ENCODE measurements around the gene AP3D1. TPM values are rescaled to one million over a fixed set of nuclear protein-coding genes. Genes with fewer than 3 reads are reported as not detected.

AP3D1 gene
- total RNA-seq, 1 donor from 2014 or later, result 84.2 TPM

- peak; percentile 45 for ATAC-seq
Observed at GRCh38 chr19:2060884-2061494, 90.4 kb downstream of the AP3D1 start.

- ATAC-seq, result peak; percentile 73
Observed at GRCh38 chr19:2059422-2060201, 91.8 kb downstream of the AP3D1 start.

- no peak for ATAC-seq
Observed at GRCh38 chr19:2058570-2059421, 92.6 kb downstream of the AP3D1 start.

GRCh38 chr19:2057484-2058469 is 93.6 kb downstream of the AP3D1 start:
- ATAC-seq, result no peak

GRCh38 chr19:2056837-2057192 is 94.6 kb downstream of the AP3D1 start:
- ATAC-seq, result no peak

GRCh38 chr19:2055931-2056836 is 95.2 kb downstream of the AP3D1 start:
- ATAC-seq, result no peak

- peak; percentile 5 for ATAC-seq
Observed at GRCh38 chr19:2054763-2055162, 96.6 kb downstream of the AP3D1 start.

GRCh38 chr19:2053601-2054389 is 97.6 kb downstream of the AP3D1 start:
- ATAC-seq, result no peak

- ATAC-seq, result peak; percentile 27
Observed at GRCh38 chr19:2051773-2052704, 99.3 kb downstream of the AP3D1 start.

- ATAC-seq, result peak; percentile 74
Observed at GRCh38 chr19:2050991-2051772, 100.2 kb downstream of the AP3D1 start, which contains the start of gene MKNK2. Gene MKNK2 (minus strand): TSS chr19:2051244. CDS start chr19:2050851, 393 bp downstream.

Other genes starting within 250 kb of the AP3D1 start
- 5.5 TPM for gene ADAT3, start 246.2 kb downstream of the AP3D1 start, total RNA-seq
- gene SCAMP4, start 246.2 kb downstream of the AP3D1 start, total RNA-seq, result 45.6 TPM
- gene CSNK1G2, start 210.4 kb downstream of the AP3D1 start, total RNA-seq, result 38.8 TPM
- gene BTBD2, start 135.9 kb downstream of the AP3D1 start, total RNA-seq, result 68.6 TPM
- gene MKNK2, start 100.3 kb downstream of the AP3D1 start, total RNA-seq, result 311 TPM
- 28.1 TPM for gene MOB3A, start 55.2 kb downstream of the AP3D1 start, total RNA-seq
- 4.7 TPM for gene IZUMO4, start 54.7 kb downstream of the AP3D1 start, total RNA-seq
- gene DOT1L, start 12.4 kb upstream of the AP3D1 start, total RNA-seq, result 20.8 TPM
- gene PLEKHJ1, start 84.8 kb upstream of the AP3D1 start, total RNA-seq, result 48.9 TPM
- gene SF3A2, start 85.3 kb upstream of the AP3D1 start, total RNA-seq, result 45.4 TPM
- 0.56 TPM for gene AMH, start 97.8 kb upstream of the AP3D1 start, total RNA-seq
- not detected for gene JSRP1, start 104.9 kb upstream of the AP3D1 start, total RNA-seq
- 0.08 TPM for gene PEAK3, start 130.6 kb upstream of the AP3D1 start, total RNA-seq
- gene LINGO3, start 156.6 kb upstream of the AP3D1 start, total RNA-seq, result not detected
- gene LSM7, start 177.0 kb upstream of the AP3D1 start, total RNA-seq, result 98.9 TPM
- gene SPPL2B, start 177.1 kb upstream of the AP3D1 start, total RNA-seq, result 18.8 TPM
- gene TMPRSS9, start 208.7 kb upstream of the AP3D1 start, total RNA-seq, result not detected